ENCODE results near the gene UBXN2A.

The UBXN2A gene

GRCh38 chr2:24019729-24020128, 79.5 kb downstream of the UBXN2A start:
- no peak overlapping the region for H3K4me3 ChIP-seq (ENCODE audit: low read depth, low read length)
- DNase-seq (ENCODE audit: low read depth), result no peak
- no peak for TF ChIP-seq CTCF (conservative IDR thresholded peaks at IDR 0.05; ENCODE audit: low read depth, low read length)

GRCh38 chr2:24020244-24020643, 80.0 kb downstream of the UBXN2A start:
- TF ChIP-seq CTCF (conservative IDR thresholded peaks at IDR 0.05; ENCODE audit: low read depth, low read length), result no peak
- no peak for DNase-seq (ENCODE audit: low read depth)
- H3K4me3 ChIP-seq (ENCODE audit: low read depth, low read length), result no peak overlapping the region

- H3K4me3 ChIP-seq (ENCODE audit: low read depth, low read length), result no peak overlapping the region
- no peak for DNase-seq (ENCODE audit: low read depth)
- peak; percentile 40 for TF ChIP-seq CTCF (conservative IDR thresholded peaks at IDR 0.05; ENCODE audit: low read depth, low read length)
Measured at GRCh38 chr2:24021122-24021998, 81.1 kb downstream of the UBXN2A start.

DNA sequence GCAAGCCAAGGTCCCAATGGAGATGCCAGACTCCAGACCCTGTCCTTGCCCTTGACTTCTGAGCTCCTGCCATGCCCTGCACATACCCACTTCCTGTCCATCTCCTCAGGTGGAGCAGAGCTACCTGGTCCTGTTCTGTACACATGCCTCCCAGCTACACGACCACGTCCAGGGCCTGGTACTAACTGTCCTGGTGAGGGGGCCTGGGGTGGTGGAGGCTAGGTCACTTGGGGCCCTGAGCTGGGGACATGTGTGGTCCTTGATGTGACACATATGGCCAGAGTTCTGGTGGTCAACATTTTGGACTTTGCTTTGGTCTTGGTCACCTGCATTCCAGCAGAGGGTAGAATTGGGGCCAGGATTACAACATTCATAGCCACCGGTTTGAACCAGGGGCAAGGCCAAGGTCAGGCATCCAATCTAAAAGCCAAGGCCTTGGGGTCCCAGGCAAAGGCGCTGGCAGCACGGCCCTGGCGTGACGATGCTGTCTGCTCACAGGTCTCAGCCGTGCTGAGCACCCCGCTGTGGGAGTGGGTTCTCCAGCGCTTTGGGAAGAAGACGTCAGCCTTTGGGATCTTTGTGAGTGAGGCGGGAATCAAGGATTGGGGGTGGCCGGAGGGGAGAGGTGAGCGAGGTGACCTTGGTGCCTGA, 82.2 kb downstream of the UBXN2A start:
- no peak overlapping the region for H3K4me3 ChIP-seq (ENCODE audit: low read depth, low read length)
- TF ChIP-seq CTCF (conservative IDR thresholded peaks at IDR 0.05; ENCODE audit: low read depth, low read length), result no peak
- DNase-seq (ENCODE audit: low read depth), result no peak

DNA sequence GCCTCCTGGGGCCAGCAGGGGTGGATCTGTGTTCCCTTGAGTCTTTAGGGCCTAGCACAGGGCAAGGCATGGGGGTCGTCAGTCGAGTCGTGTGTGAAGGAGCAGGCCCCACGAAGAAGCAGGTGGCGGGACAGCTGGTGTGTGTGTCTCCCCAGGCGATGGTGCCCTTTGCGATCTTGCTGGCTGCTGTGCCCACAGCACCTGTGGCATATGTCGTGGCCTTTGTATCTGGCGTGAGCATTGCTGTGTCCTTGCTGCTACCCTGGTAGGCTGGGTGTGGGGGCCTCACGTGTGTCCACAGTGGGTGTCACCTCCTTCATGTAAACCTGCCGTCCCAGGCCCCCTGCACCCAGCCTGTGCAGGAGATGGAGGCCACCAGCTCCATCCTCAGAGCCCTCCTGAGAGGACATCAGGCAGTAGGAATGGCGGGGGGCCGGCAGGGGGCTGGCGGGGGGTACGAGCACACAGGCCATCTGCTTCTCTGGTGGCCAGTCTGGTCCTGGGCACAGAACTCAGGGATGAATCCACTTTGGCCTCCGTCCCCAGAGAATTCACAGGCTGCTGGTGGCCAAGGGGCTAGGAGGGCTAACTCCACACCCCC, 82.8 kb downstream of the UBXN2A start:
- DNase-seq (ENCODE audit: low read depth), result no peak
- H3K4me3 ChIP-seq (ENCODE audit: low read depth, low read length), result no peak overlapping the region
- no peak for TF ChIP-seq CTCF (conservative IDR thresholded peaks at IDR 0.05; ENCODE audit: low read depth, low read length)

GRCh38 chr2:24024018-24024417, 83.8 kb downstream of the UBXN2A start:
- peak; percentile 78 for TF ChIP-seq CTCF (conservative IDR thresholded peaks at IDR 0.05; ENCODE audit: low read depth, low read length)
- peak; percentile 74 for DNase-seq (ENCODE audit: low read depth)
- no peak overlapping the region for H3K4me3 ChIP-seq (ENCODE audit: low read depth, low read length)
